SK-N-SH treated with all-trans-retinoic acid at 6 μM for 48 hours (cell line): Measurements from ENCODE around the gene SEC24D.

Experiments used
- ATAC-seq: fragments of 200-7000 bp; cut with Tn5 transposase; 3 replicates; pipeline ENCODE4 v1.9.1; 2020; ENCODE audit warnings: mild to moderate bottlenecking, moderate library complexity
- ARNTL ChIP-seq: fragments of 450-650 bp; formaldehyde crosslinking; IDR thresholded peaks from 2 replicates; pipeline ENCODE4 v1.5.0; 2020; ENCODE audit warnings: low read depth, mild to moderate bottlenecking, moderate library complexity, borderline replicate concordance
- BACH2 ChIP-seq: fragments of 250-450 bp; sonication (Bioruptor Pico); IDR thresholded peaks from 2 replicates; pipeline ENCODE4 v1.9.0; 2021; ENCODE audit warnings: mild to moderate bottlenecking, borderline replicate concordance
- CSDC2 ChIP-seq: fragments of 250-450 bp; sonication (Bioruptor Pico); IDR thresholded peaks from 2 replicates; pipeline ENCODE4 v1.5.0; 2020; ENCODE audit warnings: mild to moderate bottlenecking, moderate library complexity
- ESRRG ChIP-seq: fragments of 250-450 bp; sonication (Bioruptor Pico); IDR thresholded peaks from 2 replicates; pipeline ENCODE4 v1.6.1; 2021; ENCODE audit warnings: mild to moderate bottlenecking
- GLIS3 ChIP-seq: fragments of 250-450 bp; sonication (Bioruptor Pico); IDR thresholded peaks from 2 replicates; pipeline ENCODE4 v1.5.0; 2020; ENCODE audit warnings: mild to moderate bottlenecking, moderate library complexity
- ISL1 ChIP-seq: fragments of 250-450 bp; sonication (Bioruptor Pico); IDR thresholded peaks from 2 replicates; pipeline ENCODE4 v2.1.2; 2022; ENCODE audit warnings: mild to moderate bottlenecking, moderate library complexity
- PPARA ChIP-seq: fragments of 250-450 bp; sonication (Bioruptor Pico); IDR thresholded peaks from 2 replicates; pipeline ENCODE4 v1.5.0; 2020; ENCODE audit warnings: mild to moderate bottlenecking, borderline replicate concordance
- RARB ChIP-seq: fragments of 250-450 bp; sonication (Bioruptor Pico); IDR thresholded peaks from 2 replicates; pipeline ENCODE4 v1.8.0; 2021; ENCODE audit warnings: mild to moderate bottlenecking, moderate library complexity
- SNAI2 ChIP-seq: fragments of 250-450 bp; sonication (Bioruptor Pico); IDR thresholded peaks from 2 replicates; pipeline ENCODE4 v1.5.0; 2020; ENCODE audit warnings: mild to moderate bottlenecking, moderate library complexity
- TCF4 ChIP-seq: fragments of 250-450 bp; sonication (Bioruptor Pico); IDR thresholded peaks from 2 replicates; pipeline ENCODE4 v1.8.0; 2021; ENCODE audit warnings: mild to moderate bottlenecking, moderate library complexity, borderline replicate concordance
- TOX ChIP-seq: fragments of 250-450 bp; sonication (Bioruptor Pico); IDR thresholded peaks from 2 replicates; pipeline ENCODE4 v1.8.0; 2021; ENCODE audit warnings: mild to moderate bottlenecking, moderate library complexity, borderline replicate concordance
- ZC3H10 ChIP-seq: fragments of 250-450 bp; sonication (Bioruptor Pico); IDR thresholded peaks from 2 replicates; pipeline ENCODE4 v1.5.1; 2021; ENCODE audit warnings: mild to moderate bottlenecking, moderate library complexity
- ZFP3 ChIP-seq: fragments of 250-450 bp; sonication (Bioruptor Pico); IDR thresholded peaks from 2 replicates; pipeline ENCODE4 v1.5.0; 2020; ENCODE audit warnings: mild to moderate bottlenecking, moderate library complexity
- ZFP30 ChIP-seq: fragments of 450-650 bp; formaldehyde crosslinking; IDR thresholded peaks from 2 replicates; pipeline ENCODE4 v1.5.0; 2022; ENCODE audit warnings: mild to moderate bottlenecking, moderate library complexity
- ZNF70 ChIP-seq: fragments of 450-650 bp; formaldehyde crosslinking; IDR thresholded peaks from 2 replicates; pipeline ENCODE4 v1.5.0; 2020; ENCODE audit warnings: mild to moderate bottlenecking, moderate library complexity
- ZNF8 ChIP-seq: fragments of 450-650 bp; formaldehyde crosslinking; IDR thresholded peaks from 2 replicates; pipeline ENCODE4 v1.5.0; 2020; ENCODE audit warnings: mild to moderate bottlenecking, moderate library complexity
- TF ChIP-seq, protein P1 (sequence below): fragments of 250-450 bp; sonication (Bioruptor Pico); IDR thresholded peaks from 2 replicates; pipeline ENCODE4 v1.8.0; 2020; ENCODE audit warnings: mild to moderate bottlenecking, moderate library complexity, borderline replicate concordance
- TF ChIP-seq, protein P2 (sequence below): fragments of 250-450 bp; sonication (Bioruptor Pico); IDR thresholded peaks from 2 replicates; pipeline ENCODE4 v1.8.0; 2021; ENCODE audit warnings: low read depth, mild to moderate bottlenecking, moderate library complexity, borderline replicate concordance
- TF ChIP-seq, protein P3 (sequence below): fragments of 250-450 bp; sonication (Bioruptor Pico); IDR thresholded peaks from 2 replicates; pipeline ENCODE4 v1.5.1; 2020; ENCODE audit warnings: low read depth, mild to moderate bottlenecking, moderate library complexity
- TF ChIP-seq, protein P4 (sequence below): fragments of 250-450 bp; sonication (Bioruptor Pico); IDR thresholded peaks from 2 replicates; pipeline ENCODE4 v1.5.0; 2020; ENCODE audit warnings: mild to moderate bottlenecking, moderate library complexity
- TF ChIP-seq, protein P5 (sequence below): fragments of 250-450 bp; sonication (Bioruptor Pico); IDR thresholded peaks from 2 replicates; pipeline ENCODE4 v1.5.1; 2021; ENCODE audit warnings: mild to moderate bottlenecking, moderate library complexity

SEC24D gene

DNA sequence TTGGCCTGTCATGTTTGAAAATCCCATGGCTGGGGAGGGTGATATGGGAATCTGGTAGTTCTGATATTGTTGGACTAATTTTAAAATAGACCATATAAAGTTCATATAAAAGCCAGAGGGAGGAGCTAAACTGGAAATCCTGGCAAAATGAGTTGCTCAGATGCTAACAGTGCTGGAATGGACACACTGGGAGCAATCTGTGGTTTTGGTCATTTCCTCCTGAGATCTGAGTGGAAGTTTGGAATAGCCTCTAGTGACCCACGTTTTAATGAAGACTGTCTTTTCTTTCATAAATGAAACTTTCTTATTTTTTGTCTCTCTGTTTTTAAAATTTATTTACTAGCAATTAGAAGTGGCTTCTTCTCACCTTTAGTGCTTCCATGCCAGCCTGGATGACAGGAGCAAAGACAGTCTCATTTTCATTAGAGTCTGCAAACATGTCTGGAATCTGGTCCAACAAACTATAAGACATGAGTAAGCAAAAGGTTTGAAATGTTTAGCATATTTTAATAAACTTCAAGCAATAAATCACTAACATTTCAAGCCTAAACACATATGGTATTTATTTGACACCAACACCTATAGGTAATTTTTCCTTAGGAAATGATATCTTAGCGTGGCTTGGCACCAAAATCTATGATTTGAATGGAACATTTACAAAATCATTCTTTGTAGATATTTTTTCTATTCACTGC lies 84.2 kb downstream of the SEC24D start:
- ATAC-seq, result peak; percentile 80
- no peak for TF ChIP-seq ZFP3 (CRISPR knock-in tag)
- TF ChIP-seq ISL1 (CRISPR knock-in tag), result peak; percentile 46

DNA sequence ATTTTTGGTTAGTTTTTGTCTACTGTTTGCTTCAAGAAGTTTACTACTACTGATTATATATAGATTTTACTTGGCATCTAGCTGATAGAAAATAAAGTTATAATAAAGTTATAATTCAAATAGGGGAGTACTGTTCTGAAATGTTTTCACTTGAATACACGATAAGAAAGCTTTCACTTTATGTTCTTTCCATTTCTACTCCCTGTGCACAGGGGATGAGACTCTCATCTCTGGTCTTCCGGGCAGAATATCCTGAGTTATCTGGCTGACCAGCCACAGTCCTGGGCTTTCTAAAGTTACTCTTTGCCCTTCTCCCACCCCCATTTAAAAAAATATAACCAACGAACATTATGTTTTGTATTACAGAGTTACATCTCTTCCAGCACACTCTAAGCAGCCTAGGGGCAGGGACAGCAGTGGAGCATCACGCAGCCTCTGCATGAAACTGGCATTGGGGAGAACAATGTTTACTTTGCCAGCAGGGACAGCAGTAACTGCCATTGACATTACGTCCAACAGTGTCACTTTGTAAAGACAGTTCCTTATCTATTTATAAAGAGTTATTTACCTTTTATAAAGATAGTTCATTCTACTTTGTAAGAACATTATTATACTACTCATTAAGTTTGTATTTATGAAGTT lies 86.5 kb downstream of the SEC24D start:
- TF ChIP-seq PPARA (no peak), ZNF8 (no peak), ESRRG (no peak), ARNTL (CRISPR knock-in tag) (no peak), SNAI2 (no peak), CSDC2 (CRISPR knock-in tag) (no peak), ISL1 (CRISPR knock-in tag) (no peak), TOX (CRISPR knock-in tag) (no peak), ZFP30 (no peak), GLIS3 (no peak), BACH2 (CRISPR knock-in tag) (no peak), ZNF70 (no peak), ZFP3 (CRISPR knock-in tag) (no peak), ZC3H10 (CRISPR knock-in tag) (no peak)
- TF ChIP-seq, protein P1, sequence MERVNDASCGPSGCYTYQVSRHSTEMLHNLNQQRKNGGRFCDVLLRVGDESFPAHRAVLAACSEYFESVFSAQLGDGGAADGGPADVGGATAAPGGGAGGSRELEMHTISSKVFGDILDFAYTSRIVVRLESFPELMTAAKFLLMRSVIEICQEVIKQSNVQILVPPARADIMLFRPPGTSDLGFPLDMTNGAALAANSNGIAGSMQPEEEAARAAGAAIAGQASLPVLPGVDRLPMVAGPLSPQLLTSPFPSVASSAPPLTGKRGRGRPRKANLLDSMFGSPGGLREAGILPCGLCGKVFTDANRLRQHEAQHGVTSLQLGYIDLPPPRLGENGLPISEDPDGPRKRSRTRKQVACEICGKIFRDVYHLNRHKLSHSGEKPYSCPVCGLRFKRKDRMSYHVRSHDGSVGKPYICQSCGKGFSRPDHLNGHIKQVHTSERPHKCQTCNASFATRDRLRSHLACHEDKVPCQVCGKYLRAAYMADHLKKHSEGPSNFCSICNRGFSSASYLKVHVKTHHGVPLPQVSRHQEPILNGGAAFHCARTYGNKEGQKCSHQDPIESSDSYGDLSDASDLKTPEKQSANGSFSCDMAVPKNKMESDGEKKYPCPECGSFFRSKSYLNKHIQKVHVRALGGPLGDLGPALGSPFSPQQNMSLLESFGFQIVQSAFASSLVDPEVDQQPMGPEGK (CRISPR knock-in tag), result no peak
- TF ChIP-seq, protein P2, sequence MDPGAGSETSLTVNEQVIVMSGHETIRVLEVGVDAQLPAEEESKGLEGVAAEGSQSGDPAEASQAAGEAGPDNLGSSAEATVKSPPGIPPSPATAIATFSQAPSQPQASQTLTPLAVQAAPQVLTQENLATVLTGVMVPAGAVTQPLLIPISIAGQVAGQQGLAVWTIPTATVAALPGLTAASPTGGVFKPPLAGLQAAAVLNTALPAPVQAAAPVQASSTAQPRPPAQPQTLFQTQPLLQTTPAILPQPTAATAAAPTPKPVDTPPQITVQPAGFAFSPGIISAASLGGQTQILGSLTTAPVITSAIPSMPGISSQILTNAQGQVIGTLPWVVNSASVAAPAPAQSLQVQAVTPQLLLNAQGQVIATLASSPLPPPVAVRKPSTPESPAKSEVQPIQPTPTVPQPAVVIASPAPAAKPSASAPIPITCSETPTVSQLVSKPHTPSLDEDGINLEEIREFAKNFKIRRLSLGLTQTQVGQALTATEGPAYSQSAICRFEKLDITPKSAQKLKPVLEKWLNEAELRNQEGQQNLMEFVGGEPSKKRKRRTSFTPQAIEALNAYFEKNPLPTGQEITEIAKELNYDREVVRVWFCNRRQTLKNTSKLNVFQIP (CRISPR knock-in tag), result no peak
- TF ChIP-seq, protein P3, sequence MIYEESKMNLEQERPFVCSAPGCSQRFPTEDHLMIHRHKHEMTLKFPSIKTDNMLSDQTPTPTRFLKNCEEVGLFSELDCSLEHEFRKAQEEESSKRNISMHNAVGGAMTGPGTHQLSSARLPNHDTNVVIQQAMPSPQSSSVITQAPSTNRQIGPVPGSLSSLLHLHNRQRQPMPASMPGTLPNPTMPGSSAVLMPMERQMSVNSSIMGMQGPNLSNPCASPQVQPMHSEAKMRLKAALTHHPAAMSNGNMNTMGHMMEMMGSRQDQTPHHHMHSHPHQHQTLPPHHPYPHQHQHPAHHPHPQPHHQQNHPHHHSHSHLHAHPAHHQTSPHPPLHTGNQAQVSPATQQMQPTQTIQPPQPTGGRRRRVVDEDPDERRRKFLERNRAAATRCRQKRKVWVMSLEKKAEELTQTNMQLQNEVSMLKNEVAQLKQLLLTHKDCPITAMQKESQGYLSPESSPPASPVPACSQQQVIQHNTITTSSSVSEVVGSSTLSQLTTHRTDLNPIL (CRISPR knock-in tag), result no peak
- TF ChIP-seq, protein P4, sequence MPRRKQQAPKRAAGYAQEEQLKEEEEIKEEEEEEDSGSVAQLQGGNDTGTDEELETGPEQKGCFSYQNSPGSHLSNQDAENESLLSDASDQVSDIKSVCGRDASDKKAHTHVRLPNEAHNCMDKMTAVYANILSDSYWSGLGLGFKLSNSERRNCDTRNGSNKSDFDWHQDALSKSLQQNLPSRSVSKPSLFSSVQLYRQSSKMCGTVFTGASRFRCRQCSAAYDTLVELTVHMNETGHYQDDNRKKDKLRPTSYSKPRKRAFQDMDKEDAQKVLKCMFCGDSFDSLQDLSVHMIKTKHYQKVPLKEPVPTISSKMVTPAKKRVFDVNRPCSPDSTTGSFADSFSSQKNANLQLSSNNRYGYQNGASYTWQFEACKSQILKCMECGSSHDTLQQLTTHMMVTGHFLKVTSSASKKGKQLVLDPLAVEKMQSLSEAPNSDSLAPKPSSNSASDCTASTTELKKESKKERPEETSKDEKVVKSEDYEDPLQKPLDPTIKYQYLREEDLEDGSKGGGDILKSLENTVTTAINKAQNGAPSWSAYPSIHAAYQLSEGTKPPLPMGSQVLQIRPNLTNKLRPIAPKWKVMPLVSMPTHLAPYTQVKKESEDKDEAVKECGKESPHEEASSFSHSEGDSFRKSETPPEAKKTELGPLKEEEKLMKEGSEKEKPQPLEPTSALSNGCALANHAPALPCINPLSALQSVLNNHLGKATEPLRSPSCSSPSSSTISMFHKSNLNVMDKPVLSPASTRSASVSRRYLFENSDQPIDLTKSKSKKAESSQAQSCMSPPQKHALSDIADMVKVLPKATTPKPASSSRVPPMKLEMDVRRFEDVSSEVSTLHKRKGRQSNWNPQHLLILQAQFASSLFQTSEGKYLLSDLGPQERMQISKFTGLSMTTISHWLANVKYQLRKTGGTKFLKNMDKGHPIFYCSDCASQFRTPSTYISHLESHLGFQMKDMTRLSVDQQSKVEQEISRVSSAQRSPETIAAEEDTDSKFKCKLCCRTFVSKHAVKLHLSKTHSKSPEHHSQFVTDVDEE, result no peak
- TF ChIP-seq, protein P5, sequence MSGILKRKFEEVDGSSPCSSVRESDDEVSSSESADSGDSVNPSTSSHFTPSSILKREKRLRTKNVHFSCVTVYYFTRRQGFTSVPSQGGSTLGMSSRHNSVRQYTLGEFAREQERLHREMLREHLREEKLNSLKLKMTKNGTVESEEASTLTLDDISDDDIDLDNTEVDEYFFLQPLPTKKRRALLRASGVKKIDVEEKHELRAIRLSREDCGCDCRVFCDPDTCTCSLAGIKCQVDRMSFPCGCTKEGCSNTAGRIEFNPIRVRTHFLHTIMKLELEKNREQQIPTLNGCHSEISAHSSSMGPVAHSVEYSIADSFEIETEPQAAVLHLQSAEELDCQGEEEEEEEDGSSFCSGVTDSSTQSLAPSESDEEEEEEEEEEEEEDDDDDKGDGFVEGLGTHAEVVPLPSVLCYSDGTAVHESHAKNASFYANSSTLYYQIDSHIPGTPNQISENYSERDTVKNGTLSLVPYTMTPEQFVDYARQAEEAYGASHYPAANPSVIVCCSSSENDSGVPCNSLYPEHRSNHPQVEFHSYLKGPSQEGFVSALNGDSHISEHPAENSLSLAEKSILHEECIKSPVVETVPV (CRISPR knock-in tag), result no peak
- ATAC-seq, result no peak

DNA sequence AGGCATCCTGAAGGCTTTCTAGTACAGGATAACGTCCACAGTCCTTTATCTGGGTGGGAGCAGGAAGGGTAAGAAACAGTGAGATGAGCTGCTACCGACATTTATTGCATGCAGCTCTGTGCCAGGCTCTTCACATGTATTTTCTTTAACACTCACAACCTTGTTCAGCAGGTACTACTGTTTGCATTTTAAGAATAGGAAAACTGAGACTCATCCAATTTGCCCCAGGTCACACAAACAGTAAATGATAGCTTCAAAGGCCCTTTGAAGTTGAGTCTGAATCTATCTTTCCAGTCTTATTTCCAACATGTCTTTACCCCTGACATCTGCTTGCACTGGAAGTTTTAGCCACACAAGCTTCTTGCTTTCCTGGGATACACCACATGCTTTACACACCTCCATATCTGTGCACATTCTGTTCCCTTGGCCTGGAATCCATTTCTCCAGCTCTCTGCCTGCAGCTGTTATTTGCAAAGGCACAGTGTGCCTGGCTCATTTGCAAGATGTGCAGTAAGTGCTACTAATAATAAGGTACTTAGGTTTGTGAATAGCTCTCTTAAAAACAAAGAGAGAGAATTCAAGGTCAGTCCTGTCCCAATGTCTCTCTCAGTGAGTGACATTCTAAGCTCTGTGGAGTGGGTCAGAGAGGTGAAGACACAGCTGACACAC lies 89.5 kb downstream of the SEC24D start:
- no peak for ATAC-seq
- TF ChIP-seq, protein P4, result no peak
- TF ChIP-seq ARNTL (CRISPR knock-in tag), result no peak
- TF ChIP-seq RARB (CRISPR knock-in tag), result no peak
- TF ChIP-seq PPARA, result no peak
- no peak for TF ChIP-seq TOX (CRISPR knock-in tag)
- TF ChIP-seq ZFP30, result no peak
- no peak for TF ChIP-seq TCF4 (CRISPR knock-in tag)
- TF ChIP-seq ZNF70, result no peak
- TF ChIP-seq ZFP3 (CRISPR knock-in tag), result no peak
- no peak for TF ChIP-seq SNAI2
- no peak for TF ChIP-seq ZNF8
